ENCODE data around the gene USP44.

The USP44 gene

GRCh38 chr12:95538656-95539055 is 12.6 kb downstream of the USP44 start:
- no peak overlapping the region for H3K9ac ChIP-seq (ENCODE audit: low read length)
- no peak for TF ChIP-seq EZH2phosphoT487 (IDR thresholded peaks at IDR 0.05; ENCODE audit: low read depth)
- TF ChIP-seq, protein P1, sequence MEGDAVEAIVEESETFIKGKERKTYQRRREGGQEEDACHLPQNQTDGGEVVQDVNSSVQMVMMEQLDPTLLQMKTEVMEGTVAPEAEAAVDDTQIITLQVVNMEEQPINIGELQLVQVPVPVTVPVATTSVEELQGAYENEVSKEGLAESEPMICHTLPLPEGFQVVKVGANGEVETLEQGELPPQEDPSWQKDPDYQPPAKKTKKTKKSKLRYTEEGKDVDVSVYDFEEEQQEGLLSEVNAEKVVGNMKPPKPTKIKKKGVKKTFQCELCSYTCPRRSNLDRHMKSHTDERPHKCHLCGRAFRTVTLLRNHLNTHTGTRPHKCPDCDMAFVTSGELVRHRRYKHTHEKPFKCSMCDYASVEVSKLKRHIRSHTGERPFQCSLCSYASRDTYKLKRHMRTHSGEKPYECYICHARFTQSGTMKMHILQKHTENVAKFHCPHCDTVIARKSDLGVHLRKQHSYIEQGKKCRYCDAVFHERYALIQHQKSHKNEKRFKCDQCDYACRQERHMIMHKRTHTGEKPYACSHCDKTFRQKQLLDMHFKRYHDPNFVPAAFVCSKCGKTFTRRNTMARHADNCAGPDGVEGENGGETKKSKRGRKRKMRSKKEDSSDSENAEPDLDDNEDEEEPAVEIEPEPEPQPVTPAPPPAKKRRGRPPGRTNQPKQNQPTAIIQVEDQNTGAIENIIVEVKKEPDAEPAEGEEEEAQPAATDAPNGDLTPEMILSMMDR (IDR thresholded peaks at IDR 0.05; ENCODE audit: low read depth, low read length), result no peak
- H3K4me3 ChIP-seq (ENCODE audit: low read length), result no peak overlapping the region
- H3K4me2 ChIP-seq (ENCODE audit: low read length), result no peak overlapping the region
- peaks cover 10% of the 10 kb centered on the region for H3K4me1 ChIP-seq (ENCODE audit: low read length)
- H3K36me3 ChIP-seq (replicated peaks; ENCODE audit: low read depth, low read length), result no peaks in the 10 kb centered on the region
- H2AFZ ChIP-seq (ENCODE audit: low read depth, low read length), result no peak overlapping the region
- 0 out of 2 replicates have a peak, but pooled peaks cover under 1% of the 10 kb centered on the region for H3K27me3 ChIP-seq (ENCODE audit: low read depth, low read length)
- H3K27ac ChIP-seq (ENCODE audit: low read length), result no peak overlapping the region
- no peaks in the 10 kb centered on the region for H4K20me1 ChIP-seq (ENCODE audit: insufficient read depth, low read length)
- no peaks in the 10 kb centered on the region for H3K79me2 ChIP-seq (ENCODE audit: low read length)
- no peaks in the 10 kb centered on the region for H3K9me3 ChIP-seq (ENCODE audit: insufficient read depth, low read length)

- no peaks in the 10 kb centered on the region for H4K20me1 ChIP-seq (ENCODE audit: insufficient read depth, low read length)
- H3K4me3 ChIP-seq (ENCODE audit: low read length), result no peak overlapping the region
- no peaks in the 10 kb centered on the region for H3K79me2 ChIP-seq (ENCODE audit: low read length)
- H3K36me3 ChIP-seq (replicated peaks; ENCODE audit: low read depth, low read length), result no peaks in the 10 kb centered on the region
- no peak overlapping the region for H3K27ac ChIP-seq (ENCODE audit: low read length)
- no peak overlapping the region for H3K9ac ChIP-seq (ENCODE audit: low read length)
- H2AFZ ChIP-seq (ENCODE audit: low read depth, low read length), result no peak overlapping the region
- H3K4me2 ChIP-seq (ENCODE audit: low read length), result no peak overlapping the region
- TF ChIP-seq, protein P1 (IDR thresholded peaks at IDR 0.05; ENCODE audit: low read depth, low read length), result no peak
- TF ChIP-seq EZH2phosphoT487 (IDR thresholded peaks at IDR 0.05; ENCODE audit: low read depth), result no peak
- peaks cover 7% of the 10 kb centered on the region for H3K27me3 ChIP-seq (ENCODE audit: low read depth, low read length)
- peaks cover 12% of the 10 kb centered on the region for H3K4me1 ChIP-seq (ENCODE audit: low read length)
- H3K9me3 ChIP-seq (ENCODE audit: insufficient read depth, low read length), result no peaks in the 10 kb centered on the region
Measured at GRCh38 chr12:95538006-95538405, 13.3 kb downstream of the USP44 start.

- no peak overlapping the region for H2AFZ ChIP-seq (ENCODE audit: low read depth, low read length)
- no peaks in the 10 kb centered on the region for H3K79me2 ChIP-seq (ENCODE audit: low read length)
- no peak overlapping the region for H3K4me3 ChIP-seq (ENCODE audit: low read length)
- no peak overlapping the region for H3K27ac ChIP-seq (ENCODE audit: low read length)
- H3K4me1 ChIP-seq (ENCODE audit: low read length), result peaks cover 7% of the 10 kb centered on the region; the same call in 1 of the 2 replicates
- no peak overlapping the region for H3K4me2 ChIP-seq (ENCODE audit: low read length)
- TF ChIP-seq EZH2phosphoT487 (IDR thresholded peaks at IDR 0.05; ENCODE audit: low read depth), result no peak
- TF ChIP-seq, protein P1 (IDR thresholded peaks at IDR 0.05; ENCODE audit: low read depth, low read length), result no peak
- H3K9ac ChIP-seq (ENCODE audit: low read length), result no peak overlapping the region
- no peaks in the 10 kb centered on the region for H3K36me3 ChIP-seq (replicated peaks; ENCODE audit: low read depth, low read length)
- no peaks in the 10 kb centered on the region for H4K20me1 ChIP-seq (ENCODE audit: insufficient read depth, low read length)
- peaks cover 19% of the 10 kb centered on the region for H3K27me3 ChIP-seq (ENCODE audit: low read depth, low read length)
- no peaks in the 10 kb centered on the region for H3K9me3 ChIP-seq (ENCODE audit: insufficient read depth, low read length)
Measured at GRCh38 chr12:95533985-95534384, 17.3 kb downstream of the USP44 start.

DNA sequence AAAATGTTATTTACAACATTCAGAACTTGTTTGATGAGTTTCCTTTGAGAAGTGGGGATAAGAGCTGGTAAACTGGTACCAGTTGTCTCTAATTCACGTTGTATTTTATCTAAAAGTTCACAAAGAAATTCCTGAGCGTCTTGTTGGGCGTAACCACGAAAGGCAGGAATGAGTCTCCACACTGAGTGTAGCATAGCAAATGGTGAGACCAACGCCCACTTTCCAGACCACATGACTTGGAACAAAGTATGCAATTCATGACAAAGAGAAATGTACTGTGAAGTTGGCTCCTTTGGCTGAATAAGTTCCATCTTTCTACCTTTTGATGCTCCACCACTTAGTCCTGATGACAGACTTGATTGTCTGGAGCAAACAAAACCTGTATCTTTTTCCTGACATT is 18.4 kb downstream of the USP44 start:
- H3K4me3 ChIP-seq (ENCODE audit: low read length), result no peak overlapping the region
- H3K27me3 ChIP-seq (ENCODE audit: low read depth, low read length), result peaks cover 19% of the 10 kb centered on the region
- H4K20me1 ChIP-seq (ENCODE audit: insufficient read depth, low read length), result no peaks in the 10 kb centered on the region
- no peak overlapping the region for H2AFZ ChIP-seq (ENCODE audit: low read depth, low read length)
- no peak overlapping the region for H3K4me2 ChIP-seq (ENCODE audit: low read length)
- H3K27ac ChIP-seq (ENCODE audit: low read length), result no peak overlapping the region
- no peaks in the 10 kb centered on the region for H3K79me2 ChIP-seq (ENCODE audit: low read length)
- H3K9ac ChIP-seq (ENCODE audit: low read length), result no peak overlapping the region
- TF ChIP-seq, protein P1 (IDR thresholded peaks at IDR 0.05; ENCODE audit: low read depth, low read length), result no peak
- TF ChIP-seq EZH2phosphoT487 (IDR thresholded peaks at IDR 0.05; ENCODE audit: low read depth), result no peak
- H3K4me1 ChIP-seq (ENCODE audit: low read length), result peaks cover 11% of the 10 kb centered on the region
- H3K36me3 ChIP-seq (replicated peaks; ENCODE audit: low read depth, low read length), result no peaks in the 10 kb centered on the region
- H3K9me3 ChIP-seq (ENCODE audit: insufficient read depth, low read length), result no peaks in the 10 kb centered on the region

Measured in OCI-LY3 (cell line).